Activated B cell treated with CpG ODN at 0.5 μM for 24 hours (primary cell): ENCODE measurements around the gene CEBPB. TPM values are rescaled to one million over a fixed set of nuclear protein-coding genes. Genes with fewer than 3 reads are reported as not detected.
"Not testable (repeated sequence)": the region's sequence is repeated elsewhere in the genome, so short reads cannot be mapped to it uniquely, and the experiment has no call there.

ENCODE experiments used
- ATAC-seq: fragments of 200-7000 bp; cut with Tn5 transposase; one replicate; pipeline ENCODE4 v1.10.0; 2021; ENCODE audit warnings: low read depth, mild to moderate bottlenecking, moderate library complexity
- CTCF ChIA-PET: fragments of 350-600 bp; sonication (Branson Sonifier 250); formaldehyde crosslinking; loops from one replicate; lab custom pipeline; 2021; ENCODE audit warnings: antibody characterized with exemption; lab: Charles Lee
- POLR2A ChIA-PET: fragments of 350-600 bp; sonication (Branson Sonifier 250); formaldehyde crosslinking; loops from one replicate; lab custom pipeline; 2021; ENCODE audit warnings: antibody characterized with exemption; lab: Charles Lee
- DNase-seq: peaks from one replicate; pipeline ENCODE4 v3.0.0; 2022
- H3K27ac Mint-ChIP-seq: one replicate; pipeline ENCODE4 v1.8.0; 2020; ENCODE audit warnings: mixed read lengths
- H3K27me3 Mint-ChIP-seq: one replicate; pipeline ENCODE4 v1.8.0; 2021; ENCODE audit warnings: mixed read lengths
- H3K36me3 Mint-ChIP-seq: one replicate; pipeline ENCODE4 v1.8.0; 2021; ENCODE audit warnings: low read depth, mixed read lengths
- H3K4me1 Mint-ChIP-seq: one replicate; pipeline ENCODE4 v1.8.0; 2021; ENCODE audit warnings: mixed read lengths
- H3K4me3 Mint-ChIP-seq: one replicate; pipeline ENCODE4 v1.8.0; 2020; ENCODE audit warnings: mild to moderate bottlenecking, mixed read lengths
- H3K9me3 Mint-ChIP-seq: one replicate; pipeline ENCODE4 v1.8.0; 2020; ENCODE audit warnings: mixed read lengths
- intact Hi-C: fragments of 100-400 bp; cut with micrococcal nuclease; formaldehyde crosslinking; loops from one replicate; pipeline ENCODE4 v1.15.1; 2024
- total RNA-seq: library from RNA; stranded (reverse); gene quantifications from 2 replicates; pipeline ENCODE4 v1.2.3, GENCODE V29; 2022
- TF ChIP-seq, protein P1 (sequence below): fragments of 200-600 bp; IDR thresholded peaks from one replicate; pipeline ENCODE4 v1.8.0; 2022; ENCODE audit warnings: antibody characterized with exemption, mild to moderate bottlenecking

Gene CEBPB
- total RNA-seq, 1 donor from 2014 or later, result 23.5 TPM

DNA sequence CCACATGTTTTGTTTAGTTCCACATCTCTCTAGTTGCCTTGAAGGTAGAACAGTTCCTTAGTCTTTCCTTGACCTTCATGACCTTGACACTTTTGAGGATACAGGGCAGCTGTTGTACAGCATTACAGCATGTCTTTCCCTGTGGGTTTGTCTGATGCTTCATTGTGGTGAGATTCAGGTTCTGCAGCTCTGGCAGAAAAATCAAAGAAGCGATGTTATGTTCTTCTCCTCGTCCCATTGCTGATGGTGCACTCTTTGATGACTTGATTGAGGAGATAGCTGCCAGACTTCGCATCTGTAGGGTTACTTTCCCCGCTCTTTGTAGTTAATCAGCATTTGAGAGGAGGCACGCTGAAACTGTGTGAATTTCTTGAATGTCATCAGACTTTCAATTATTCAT lies 12.0 kb downstream of the CEBPB start:
- DNase-seq (no peak), ATAC-seq (no peak)
- no peak overlapping the region for H3K27ac Mint-ChIP-seq
- no peaks in the 10 kb centered on the region for H3K4me1 Mint-ChIP-seq
- ChIA-PET CTCF (interaction anchor here (0.9 kb wide), 1 partner anchor 11 kb away, joined by 3 read pairs; no protein-coding TSS in a partner anchor), POLR2A (no interaction called here)
- no peak overlapping the region for H3K4me3 Mint-ChIP-seq
- intact Hi-C loops, result no loop called here
- H3K36me3 Mint-ChIP-seq, result no peaks in the 10 kb centered on the region
- H3K9me3 Mint-ChIP-seq, result peaks cover 8% of the 10 kb centered on the region
- TF ChIP-seq, protein P1, sequence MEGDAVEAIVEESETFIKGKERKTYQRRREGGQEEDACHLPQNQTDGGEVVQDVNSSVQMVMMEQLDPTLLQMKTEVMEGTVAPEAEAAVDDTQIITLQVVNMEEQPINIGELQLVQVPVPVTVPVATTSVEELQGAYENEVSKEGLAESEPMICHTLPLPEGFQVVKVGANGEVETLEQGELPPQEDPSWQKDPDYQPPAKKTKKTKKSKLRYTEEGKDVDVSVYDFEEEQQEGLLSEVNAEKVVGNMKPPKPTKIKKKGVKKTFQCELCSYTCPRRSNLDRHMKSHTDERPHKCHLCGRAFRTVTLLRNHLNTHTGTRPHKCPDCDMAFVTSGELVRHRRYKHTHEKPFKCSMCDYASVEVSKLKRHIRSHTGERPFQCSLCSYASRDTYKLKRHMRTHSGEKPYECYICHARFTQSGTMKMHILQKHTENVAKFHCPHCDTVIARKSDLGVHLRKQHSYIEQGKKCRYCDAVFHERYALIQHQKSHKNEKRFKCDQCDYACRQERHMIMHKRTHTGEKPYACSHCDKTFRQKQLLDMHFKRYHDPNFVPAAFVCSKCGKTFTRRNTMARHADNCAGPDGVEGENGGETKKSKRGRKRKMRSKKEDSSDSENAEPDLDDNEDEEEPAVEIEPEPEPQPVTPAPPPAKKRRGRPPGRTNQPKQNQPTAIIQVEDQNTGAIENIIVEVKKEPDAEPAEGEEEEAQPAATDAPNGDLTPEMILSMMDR, result no peak
- peaks cover 8% of the 10 kb centered on the region for H3K27me3 Mint-ChIP-seq

DNA sequence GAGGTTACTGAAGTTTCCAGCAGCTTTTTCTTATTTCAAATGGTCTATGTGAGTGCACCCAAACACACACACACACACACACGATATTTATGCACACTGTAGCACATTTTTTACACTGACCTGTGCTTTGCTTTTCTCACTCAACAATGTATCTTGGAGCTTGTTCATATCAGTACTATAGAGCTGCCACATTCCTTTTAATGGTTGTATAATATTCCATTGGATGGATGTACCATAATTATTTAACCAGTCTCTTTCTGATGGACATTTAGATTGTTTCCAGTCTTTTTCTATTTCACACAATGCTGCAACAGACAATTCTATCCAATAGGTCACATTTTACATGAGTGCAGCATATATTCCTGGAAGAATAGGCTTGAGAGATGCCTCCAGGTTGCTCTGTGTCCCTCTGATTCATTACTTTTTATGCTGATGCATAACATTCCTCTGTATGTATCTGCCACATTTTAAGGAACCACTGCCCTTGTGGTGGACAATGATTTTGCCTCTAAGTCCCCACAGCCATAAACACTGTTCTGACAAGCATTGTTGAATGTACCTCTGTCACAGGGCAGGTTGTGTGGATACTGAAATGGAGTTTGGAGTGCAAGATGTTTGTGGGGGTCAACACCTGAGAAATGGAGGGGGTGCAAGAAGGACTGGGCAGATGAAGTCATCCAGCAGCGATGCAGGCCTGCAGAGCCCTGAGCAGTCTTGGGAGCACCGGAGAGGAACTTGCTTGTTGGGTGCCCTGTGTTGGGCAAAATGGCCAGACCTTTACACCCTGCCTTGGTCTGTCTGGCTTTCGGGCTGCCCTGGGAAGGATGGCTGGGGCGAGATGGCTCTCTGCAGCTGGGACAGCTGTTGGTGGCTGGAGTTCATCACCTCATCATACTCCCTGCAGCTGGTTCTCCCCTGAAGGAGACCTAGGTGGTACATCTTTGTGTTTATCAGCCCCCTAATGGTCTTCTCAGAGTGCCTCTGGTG lies 13.6 kb downstream of the CEBPB start:
- Mint-ChIP-seq H3K27me3 (peaks cover 8% of the 10 kb centered on the region), H3K4me3 (no peak overlapping the region), H3K4me1 (no peaks in the 10 kb centered on the region), H3K27ac (no peak overlapping the region), H3K9me3 (peaks cover 7% of the 10 kb centered on the region), H3K36me3 (no peaks in the 10 kb centered on the region)
- POLR2A ChIA-PET, result no interaction called here
- CTCF ChIA-PET, result no interaction called here
- no peak for ATAC-seq
- TF ChIP-seq, protein P1, result no peak
- DNase-seq, result no peak
- intact Hi-C loops, result no loop called here

DNA sequence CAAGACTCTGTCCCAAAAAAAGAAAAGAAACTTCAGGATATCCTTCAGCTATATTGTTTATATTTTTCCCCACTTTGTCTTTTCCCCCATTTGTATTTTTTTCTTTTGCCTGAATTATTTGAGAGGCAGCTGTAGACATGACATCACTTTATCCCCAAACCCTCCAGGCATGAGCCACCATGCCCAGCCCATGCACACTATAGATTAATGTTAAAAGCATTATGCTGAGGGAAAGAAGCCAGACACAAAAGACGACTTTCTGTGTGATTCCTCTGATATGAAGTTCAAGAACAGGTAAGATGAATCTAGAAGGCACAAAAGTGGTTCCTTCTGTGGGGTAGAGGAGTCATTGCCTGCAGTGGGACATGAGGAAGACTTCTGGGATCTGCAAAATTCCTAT lies 16.4 kb downstream of the CEBPB start:
- intact Hi-C loops, result no loop called here
- TF ChIP-seq, protein P1, result no peak
- ChIA-PET CTCF (interaction anchor here (0.7 kb wide), 1 partner anchor 97 kb away, joined by 3 read pairs; no protein-coding TSS in a partner anchor), POLR2A (no interaction called here)
- no peak overlapping the region for H3K27ac Mint-ChIP-seq
- ATAC-seq, result no peak
- H3K4me3 Mint-ChIP-seq, result no peak overlapping the region
- H3K36me3 Mint-ChIP-seq, result no peaks in the 10 kb centered on the region
- DNase-seq, result no peak
- H3K27me3 Mint-ChIP-seq, result peaks cover 8% of the 10 kb centered on the region
- no peaks in the 10 kb centered on the region for H3K4me1 Mint-ChIP-seq
- peaks cover 5% of the 10 kb centered on the region for H3K9me3 Mint-ChIP-seq

DNA sequence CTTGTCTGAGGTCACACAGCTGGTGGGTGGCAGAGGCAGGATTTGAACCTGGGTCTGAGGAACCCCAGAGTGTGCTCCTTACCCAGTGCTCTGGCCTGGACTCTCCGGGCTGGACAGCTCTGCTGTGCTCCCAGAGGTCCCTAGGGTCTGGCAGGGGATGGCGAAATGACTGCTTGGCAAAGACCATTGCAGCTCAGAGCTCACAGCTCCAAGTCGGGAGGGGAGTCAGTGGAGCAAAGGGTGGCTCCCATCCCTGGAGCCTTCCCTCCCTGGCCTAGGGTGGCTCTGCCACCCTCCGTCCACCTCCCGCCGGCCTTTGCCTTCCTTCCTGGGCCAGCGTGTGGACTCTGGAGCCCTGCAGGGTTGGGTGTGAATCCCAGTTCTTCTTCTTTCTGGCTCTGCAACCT lies 17.5 kb downstream of the CEBPB start:
- Mint-ChIP-seq H3K4me3 (no peak overlapping the region), H3K4me1 (no peaks in the 10 kb centered on the region), H3K27me3 (peaks cover 11% of the 10 kb centered on the region), H3K36me3 (no peaks in the 10 kb centered on the region), H3K9me3 (peaks cover 5% of the 10 kb centered on the region), H3K27ac (no peak overlapping the region)
- CTCF ChIA-PET, result no interaction called here
- DNase-seq, result no peak
- ATAC-seq, result no peak
- intact Hi-C loops, result no loop called here
- POLR2A ChIA-PET, result no interaction called here
- TF ChIP-seq, protein P1, result no peak

DNA sequence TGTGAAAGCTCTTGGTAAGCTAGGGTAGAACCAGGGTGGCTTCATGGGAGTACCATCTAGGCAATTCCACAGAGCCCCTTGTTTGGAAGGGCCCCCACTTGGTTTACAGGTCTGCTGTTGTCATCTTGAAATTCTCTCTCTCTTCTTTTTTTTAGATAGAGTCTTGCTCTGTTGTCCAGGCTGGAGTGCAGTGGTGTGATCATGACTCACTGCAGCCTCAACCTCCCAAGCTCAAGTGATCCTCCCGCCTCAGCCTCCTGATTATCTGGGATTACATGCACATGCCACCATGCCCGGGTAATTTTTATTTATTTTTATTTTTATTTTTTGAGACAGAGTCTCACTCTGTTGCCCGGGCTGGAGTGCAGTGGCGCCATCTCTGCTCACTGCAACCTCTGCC lies 18.2 kb downstream of the CEBPB start:
- intact Hi-C loops, H3K9me3 Mint-ChIP-seq, H3K4me3 Mint-ChIP-seq, ATAC-seq, H3K27ac Mint-ChIP-seq, DNase-seq, H3K4me1 Mint-ChIP-seq, H3K36me3 Mint-ChIP-seq, POLR2A ChIA-PET, CTCF ChIA-PET: not testable (repeated sequence)
- peaks cover 17% of the 10 kb centered on the region for H3K27me3 Mint-ChIP-seq
